GM21825 (cell line): ENCODE measurements around the gene GREB1L.

Experiments
- ATAC-seq: cut with Tn5 transposase; IDR thresholded peaks from one replicate; pipeline ENCODE4 v1.9.1; 2021; ENCODE audit warnings: mild to moderate bottlenecking, moderate library complexity; ENCODE audit not compliant: unreplicated experiment

Gene GREB1L

GRCh38 chr18:21444465-21445212, 202.6 kb downstream of the GREB1L start:
- ATAC-seq, result no peak

GRCh38 chr18:21448299-21448698, 206.3 kb downstream of the GREB1L start:
- no peak for ATAC-seq

GRCh38 chr18:21449367-21450290, 207.6 kb downstream of the GREB1L start:
- no peak for ATAC-seq

- ATAC-seq, result no peak
Measured at GRCh38 chr18:21450503-21450902, 208.5 kb downstream of the GREB1L start.

GRCh38 chr18:21450913-21451312, 208.9 kb downstream of the GREB1L start:
- ATAC-seq, result no peak

- no peak for ATAC-seq
Measured at GRCh38 chr18:21451851-21452250, 209.8 kb downstream of the GREB1L start.

GRCh38 chr18:21452276-21452780, 210.3 kb downstream of the GREB1L start:
- no peak for ATAC-seq

- no peak for ATAC-seq
Measured at GRCh38 chr18:21452796-21453510, 210.9 kb downstream of the GREB1L start.

GRCh38 chr18:21453511-21453901, 211.5 kb downstream of the GREB1L start:
- no peak for ATAC-seq

GRCh38 chr18:21454725-21455124, 212.7 kb downstream of the GREB1L start:
- ATAC-seq, result no peak

GRCh38 chr18:21456428-21457178, 214.6 kb downstream of the GREB1L start:
- ATAC-seq, result no peak

GRCh38 chr18:21457179-21457535, 215.1 kb downstream of the GREB1L start:
- ATAC-seq, result no peak

- ATAC-seq, result no peak
Measured at GRCh38 chr18:21458310-21458709, 216.3 kb downstream of the GREB1L start.

GRCh38 chr18:21458788-21459187, 216.8 kb downstream of the GREB1L start:
- no peak for ATAC-seq

GRCh38 chr18:21459706-21460286, 217.8 kb downstream of the GREB1L start:
- ATAC-seq, result no peak

- no peak for ATAC-seq
Measured at GRCh38 chr18:21461460-21461859, 219.4 kb downstream of the GREB1L start.

GRCh38 chr18:21463718-21464117, 221.7 kb downstream of the GREB1L start:
- no peak for ATAC-seq

GRCh38 chr18:21468514-21469164, 226.6 kb downstream of the GREB1L start:
- ATAC-seq, result no peak

GRCh38 chr18:21472741-21473140, 230.7 kb downstream of the GREB1L start:
- no peak for ATAC-seq

GRCh38 chr18:21474621-21475020, 232.6 kb downstream of the GREB1L start:
- ATAC-seq, result no peak
